ENCODE results near the gene ATG14. TPM values are rescaled to one million over a fixed set of nuclear protein-coding genes. Genes with fewer than 3 reads are reported as not detected.

Gene ATG14
- total and polyA plus RNA-seq, 2 experiments from 2014 or later, result 7.3 to 15.2 TPM

DNA sequence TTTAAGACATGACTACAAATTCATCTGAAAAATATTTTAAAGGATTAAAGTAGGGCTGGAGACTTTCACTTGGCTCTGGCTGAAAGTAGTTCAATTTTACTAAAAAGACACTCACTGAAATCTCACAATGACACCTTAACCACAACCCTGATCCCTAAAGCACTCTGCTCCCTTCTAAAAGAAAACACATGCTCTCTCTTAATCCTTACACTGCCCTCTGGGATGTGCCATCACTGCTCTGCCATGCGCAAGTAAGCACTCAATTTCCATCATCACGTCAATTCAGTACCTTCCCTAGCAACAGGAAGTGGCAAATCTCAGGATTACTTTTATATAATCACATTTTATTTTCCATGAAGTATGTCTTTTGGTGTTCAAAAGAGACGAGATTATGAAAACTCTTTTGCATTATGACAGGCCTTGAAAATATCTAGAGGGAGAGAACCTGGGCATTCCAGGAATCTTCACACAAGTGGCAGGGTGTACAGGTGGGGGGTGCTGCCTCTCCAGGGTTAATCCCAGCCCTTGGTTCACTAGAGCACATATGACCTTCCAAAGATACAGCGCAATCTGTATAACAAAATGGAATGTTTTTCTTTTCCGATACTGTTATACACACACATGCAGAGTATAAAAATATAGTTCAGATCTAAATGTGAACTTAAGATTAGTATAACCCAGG is 7.3 kb downstream of the ATG14 start:
- no peak for ATAC-seq

More for the DNA sequence above, 7.3 kb downstream of the ATG14 start:
- no peaks in the 10 kb centered on the region for H3K27me3 ChIP-seq (ENCODE audit: insufficient read depth)
- no peak overlapping the region for H3K27ac ChIP-seq (ENCODE audit: low read depth)
- Mint-ChIP-seq H3K27ac (no peak overlapping the region), H3K36me3 (ENCODE audit: low read depth) (no peaks in the 10 kb centered on the region), H3K4me3 (no peak overlapping the region), H3K4me1 (peaks cover 6% of the 10 kb centered on the region; the same call in 2 of the 3 replicates), H3K27me3 (ENCODE audit: insufficient read depth, low read depth, poor library complexity) (no peaks in the 10 kb centered on the region), H3K9me3 (no peaks in the 10 kb centered on the region)
- no peak overlapping the region for H3K4me2 ChIP-seq
- H3K79me2 ChIP-seq (replicated peaks; ENCODE audit: insufficient read depth), result peaks cover 93% of the 10 kb centered on the region
- no peaks in the 10 kb centered on the region for H3F3A ChIP-seq (replicated peaks; ENCODE audit: low read depth)
- no peaks in the 10 kb centered on the region for H3K9me2 ChIP-seq (ENCODE audit: insufficient read depth)
- 0 out of 2 replicates have a peak, but pooled peaks cover 3% of the 10 kb centered on the region for H3K4me1 ChIP-seq (ENCODE audit: insufficient read depth)
- no peak for TF ChIP-seq ETS1 (IDR thresholded peaks at IDR 0.05)
- no peak for TF ChIP-seq STAT1 (IDR thresholded peaks at IDR 0.05; ENCODE audit: unreplicated experiment)
- TF ChIP-seq EZH2phosphoT487 (IDR thresholded peaks at IDR 0.05; ENCODE audit: unreplicated experiment), result no peak
- TF ChIP-seq NANOG (IDR thresholded peaks at IDR 0.05; ENCODE audit: borderline replicate concordance), result no peak
- TF ChIP-seq CREB1 (CRISPR knock-in tag; IDR thresholded peaks at IDR 0.05; ENCODE audit: low read depth), result no peak
- TF ChIP-seq EZH2 (IDR thresholded peaks at IDR 0.05; ENCODE audit: low read depth, unreplicated experiment), result no peak
- TF ChIP-seq JUNB (IDR thresholded peaks at IDR 0.05; ENCODE audit: unreplicated experiment), result no peak
- TF ChIP-seq, protein P1, sequence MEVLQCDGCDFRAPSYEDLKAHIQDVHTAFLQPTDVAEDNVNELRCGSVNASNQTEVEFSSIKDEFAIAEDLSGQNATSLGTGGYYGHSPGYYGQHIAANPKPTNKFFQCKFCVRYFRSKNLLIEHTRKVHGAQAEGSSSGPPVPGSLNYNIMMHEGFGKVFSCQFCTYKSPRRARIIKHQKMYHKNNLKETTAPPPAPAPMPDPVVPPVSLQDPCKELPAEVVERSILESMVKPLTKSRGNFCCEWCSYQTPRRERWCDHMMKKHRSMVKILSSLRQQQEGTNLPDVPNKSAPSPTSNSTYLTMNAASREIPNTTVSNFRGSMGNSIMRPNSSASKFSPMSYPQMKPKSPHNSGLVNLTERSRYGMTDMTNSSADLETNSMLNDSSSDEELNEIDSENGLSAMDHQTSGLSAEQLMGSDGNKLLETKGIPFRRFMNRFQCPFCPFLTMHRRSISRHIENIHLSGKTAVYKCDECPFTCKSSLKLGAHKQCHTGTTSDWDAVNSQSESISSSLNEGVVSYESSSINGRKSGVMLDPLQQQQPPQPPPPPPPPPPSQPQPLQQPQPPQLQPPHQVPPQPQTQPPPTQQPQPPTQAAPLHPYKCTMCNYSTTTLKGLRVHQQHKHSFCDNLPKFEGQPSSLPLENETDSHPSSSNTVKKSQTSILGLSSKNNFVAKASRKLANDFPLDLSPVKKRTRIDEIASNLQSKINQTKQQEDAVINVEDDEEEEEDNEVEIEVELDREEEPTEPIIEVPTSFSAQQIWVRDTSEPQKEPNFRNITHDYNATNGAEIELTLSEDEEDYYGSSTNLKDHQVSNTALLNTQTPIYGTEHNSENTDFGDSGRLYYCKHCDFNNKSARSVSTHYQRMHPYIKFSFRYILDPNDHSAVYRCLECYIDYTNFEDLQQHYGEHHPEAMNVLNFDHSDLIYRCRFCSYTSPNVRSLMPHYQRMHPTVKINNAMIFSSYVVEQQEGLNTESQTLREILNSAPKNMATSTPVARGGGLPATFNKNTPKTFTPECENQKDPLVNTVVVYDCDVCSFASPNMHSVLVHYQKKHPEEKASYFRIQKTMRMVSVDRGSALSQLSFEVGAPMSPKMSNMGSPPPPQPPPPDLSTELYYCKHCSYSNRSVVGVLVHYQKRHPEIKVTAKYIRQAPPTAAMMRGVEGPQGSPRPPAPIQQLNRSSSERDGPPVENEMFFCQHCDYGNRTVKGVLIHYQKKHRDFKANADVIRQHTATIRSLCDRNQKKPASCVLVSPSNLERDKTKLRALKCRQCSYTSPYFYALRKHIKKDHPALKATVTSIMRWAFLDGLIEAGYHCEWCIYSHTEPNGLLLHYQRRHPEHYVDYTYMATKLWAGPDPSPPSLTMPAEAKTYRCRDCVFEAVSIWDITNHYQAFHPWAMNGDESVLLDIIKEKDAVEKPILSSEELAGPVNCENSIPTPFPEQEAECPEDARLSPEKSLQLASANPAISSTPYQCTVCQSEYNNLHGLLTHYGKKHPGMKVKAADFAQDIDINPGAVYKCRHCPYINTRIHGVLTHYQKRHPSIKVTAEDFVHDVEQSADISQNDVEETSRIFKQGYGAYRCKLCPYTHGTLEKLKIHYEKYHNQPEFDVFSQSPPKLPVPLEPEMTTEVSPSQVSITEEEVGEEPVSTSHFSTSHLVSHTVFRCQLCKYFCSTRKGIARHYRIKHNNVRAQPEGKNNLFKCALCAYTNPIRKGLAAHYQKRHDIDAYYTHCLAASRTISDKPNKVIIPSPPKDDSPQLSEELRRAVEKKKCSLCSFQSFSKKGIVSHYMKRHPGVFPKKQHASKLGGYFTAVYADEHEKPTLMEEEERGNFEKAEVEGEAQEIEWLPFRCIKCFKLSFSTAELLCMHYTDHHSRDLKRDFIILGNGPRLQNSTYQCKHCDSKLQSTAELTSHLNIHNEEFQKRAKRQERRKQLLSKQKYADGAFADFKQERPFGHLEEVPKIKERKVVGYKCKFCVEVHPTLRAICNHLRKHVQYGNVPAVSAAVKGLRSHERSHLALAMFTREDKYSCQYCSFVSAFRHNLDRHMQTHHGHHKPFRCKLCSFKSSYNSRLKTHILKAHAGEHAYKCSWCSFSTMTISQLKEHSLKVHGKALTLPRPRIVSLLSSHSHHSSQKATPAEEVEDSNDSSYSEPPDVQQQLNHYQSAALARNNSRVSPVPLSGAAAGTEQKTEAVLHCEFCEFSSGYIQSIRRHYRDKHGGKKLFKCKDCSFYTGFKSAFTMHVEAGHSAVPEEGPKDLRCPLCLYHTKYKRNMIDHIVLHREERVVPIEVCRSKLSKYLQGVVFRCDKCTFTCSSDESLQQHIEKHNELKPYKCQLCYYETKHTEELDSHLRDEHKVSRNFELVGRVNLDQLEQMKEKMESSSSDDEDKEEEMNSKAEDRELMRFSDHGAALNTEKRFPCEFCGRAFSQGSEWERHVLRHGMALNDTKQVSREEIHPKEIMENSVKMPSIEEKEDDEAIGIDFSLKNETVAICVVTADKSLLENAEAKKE (CRISPR knock-in tag; IDR thresholded peaks at IDR 0.05), result no peak
- no peak for TF ChIP-seq POLR2AphosphoS5 (IDR thresholded peaks at IDR 0.05; ENCODE audit: low read depth)
- H2AFZ ChIP-seq, result no peak overlapping the region
- no peak for DNase-seq (ENCODE audit: low spot score)
- H4K20me1 ChIP-seq (replicated peaks; ENCODE audit: insufficient read depth), result no peaks in the 10 kb centered on the region
- H3K4me3 ChIP-seq, result no peak overlapping the region
- H3K36me3 ChIP-seq (ENCODE audit: insufficient read depth), result no peaks in the 10 kb centered on the region

Measured in GM23338 (cell line).